GM12878 (cell line): ENCODE results near the gene ARVCF.

Experiments
- ATF2 ChIP-seq: IDR thresholded peaks from 2 replicates; pipeline ENCODE4 v1.6.1; 2012; ENCODE audit warnings: low read length, inconsistent platforms
- ESRRA ChIP-seq: IDR thresholded peaks from 2 replicates; pipeline ENCODE4 v1.6.1; 2012; ENCODE audit warnings: mild to moderate bottlenecking, low read length, improper control_type of control experiment
- FOS ChIP-seq: IDR thresholded peaks from 3 replicates; pipeline ENCODE4 v1.6.1; 2011; ENCODE audit warnings: borderline replicate concordance; ENCODE audit not compliant: insufficient read length; ENCODE audit errors: extremely low read depth
- NBN ChIP-seq: fragments of 450-650 bp; IDR thresholded peaks from 2 replicates; pipeline ENCODE4 v1.6.1; 2016
- PAX5 ChIP-seq: IDR thresholded peaks from 2 replicates; pipeline ENCODE4 v1.6.1; 2011; ENCODE audit warnings: low read depth, low read length, borderline replicate concordance
- PBX3 ChIP-seq: IDR thresholded peaks from 2 replicates; pipeline ENCODE4 v1.6.1; 2011; ENCODE audit warnings: mild to moderate bottlenecking, low read depth, low read length, moderate library complexity; ENCODE audit not compliant: insufficient replicate concordance
- POLR2A ChIP-seq: IDR thresholded peaks from 2 replicates; pipeline ENCODE4 v1.6.1; 2011; ENCODE audit warnings: low read depth, mild to moderate bottlenecking, low read length
- TF ChIP-seq, protein P1 (sequence below): fragments of 450-650 bp; conservative IDR thresholded peaks from 2 replicates; pipeline ENCODE4 v1.6.1; 2017; ENCODE audit warnings: mild to moderate bottlenecking, moderate library complexity
- TF ChIP-seq, protein P2 (sequence below), 3 experiments: IDR thresholded peaks in 2 of 3; conservative IDR thresholded peaks in 1 of 3; 2 replicates each; pipeline ENCODE4 v1.5.1; 2011; ENCODE audit warnings: low read depth in 3 of 3, low read length in 3 of 3, mild to moderate bottlenecking in 3 of 3, control low read depth in 2 of 3, moderate library complexity in 2 of 3, inconsistent platforms in 1 of 3, mixed read lengths in 1 of 3; ENCODE audit not compliant: control insufficient read depth in 2 of 3, insufficient read depth in 1 of 3; ENCODE audit errors: extremely low read depth in 1 of 3

- TF ChIP-seq PAX5 (no peak), POLR2A (no peak), ATF2 (no peak), PBX3 (no peak), ESRRA (no peak), FOS (no peak), NBN (no peak)
- TF ChIP-seq, protein P1, sequence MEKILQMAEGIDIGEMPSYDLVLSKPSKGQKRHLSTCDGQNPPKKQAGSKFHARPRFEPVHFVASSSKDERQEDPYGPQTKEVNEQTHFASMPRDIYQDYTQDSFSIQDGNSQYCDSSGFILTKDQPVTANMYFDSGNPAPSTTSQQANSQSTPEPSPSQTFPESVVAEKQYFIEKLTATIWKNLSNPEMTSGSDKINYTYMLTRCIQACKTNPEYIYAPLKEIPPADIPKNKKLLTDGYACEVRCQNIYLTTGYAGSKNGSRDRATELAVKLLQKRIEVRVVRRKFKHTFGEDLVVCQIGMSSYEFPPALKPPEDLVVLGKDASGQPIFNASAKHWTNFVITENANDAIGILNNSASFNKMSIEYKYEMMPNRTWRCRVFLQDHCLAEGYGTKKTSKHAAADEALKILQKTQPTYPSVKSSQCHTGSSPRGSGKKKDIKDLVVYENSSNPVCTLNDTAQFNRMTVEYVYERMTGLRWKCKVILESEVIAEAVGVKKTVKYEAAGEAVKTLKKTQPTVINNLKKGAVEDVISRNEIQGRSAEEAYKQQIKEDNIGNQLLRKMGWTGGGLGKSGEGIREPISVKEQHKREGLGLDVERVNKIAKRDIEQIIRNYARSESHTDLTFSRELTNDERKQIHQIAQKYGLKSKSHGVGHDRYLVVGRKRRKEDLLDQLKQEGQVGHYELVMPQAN = no peak
- TF ChIP-seq, protein P2, sequence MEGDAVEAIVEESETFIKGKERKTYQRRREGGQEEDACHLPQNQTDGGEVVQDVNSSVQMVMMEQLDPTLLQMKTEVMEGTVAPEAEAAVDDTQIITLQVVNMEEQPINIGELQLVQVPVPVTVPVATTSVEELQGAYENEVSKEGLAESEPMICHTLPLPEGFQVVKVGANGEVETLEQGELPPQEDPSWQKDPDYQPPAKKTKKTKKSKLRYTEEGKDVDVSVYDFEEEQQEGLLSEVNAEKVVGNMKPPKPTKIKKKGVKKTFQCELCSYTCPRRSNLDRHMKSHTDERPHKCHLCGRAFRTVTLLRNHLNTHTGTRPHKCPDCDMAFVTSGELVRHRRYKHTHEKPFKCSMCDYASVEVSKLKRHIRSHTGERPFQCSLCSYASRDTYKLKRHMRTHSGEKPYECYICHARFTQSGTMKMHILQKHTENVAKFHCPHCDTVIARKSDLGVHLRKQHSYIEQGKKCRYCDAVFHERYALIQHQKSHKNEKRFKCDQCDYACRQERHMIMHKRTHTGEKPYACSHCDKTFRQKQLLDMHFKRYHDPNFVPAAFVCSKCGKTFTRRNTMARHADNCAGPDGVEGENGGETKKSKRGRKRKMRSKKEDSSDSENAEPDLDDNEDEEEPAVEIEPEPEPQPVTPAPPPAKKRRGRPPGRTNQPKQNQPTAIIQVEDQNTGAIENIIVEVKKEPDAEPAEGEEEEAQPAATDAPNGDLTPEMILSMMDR (IDR thresholded peaks at IDR 0.05 in 2 of 3, conservative IDR thresholded peaks at IDR 0.05 in 1 of 3; ENCODE audit: control insufficient read depth in 2 of 3, extremely low read depth in 1 of 3, insufficient read depth in 1 of 3, low read depth in 3 of 3, low read length in 3 of 3) = no peak
These were observed 53.5 kb downstream of the ARVCF start for GRCh38 chr22:19962909-19963806.
